GM21737 (cell line): ENCODE results near the gene NUDT11.
"Not testable (repeated sequence)": the region's sequence is repeated elsewhere in the genome, so short reads cannot be mapped to it uniquely, and the experiment has no call there.

ENCODE experiments used
- ATAC-seq: cut with Tn5 transposase; IDR thresholded peaks from one replicate; pipeline ENCODE4 v1.9.1; 2021; ENCODE audit warnings: mild to moderate bottlenecking, moderate library complexity; ENCODE audit not compliant: unreplicated experiment

Gene NUDT11

DNA sequence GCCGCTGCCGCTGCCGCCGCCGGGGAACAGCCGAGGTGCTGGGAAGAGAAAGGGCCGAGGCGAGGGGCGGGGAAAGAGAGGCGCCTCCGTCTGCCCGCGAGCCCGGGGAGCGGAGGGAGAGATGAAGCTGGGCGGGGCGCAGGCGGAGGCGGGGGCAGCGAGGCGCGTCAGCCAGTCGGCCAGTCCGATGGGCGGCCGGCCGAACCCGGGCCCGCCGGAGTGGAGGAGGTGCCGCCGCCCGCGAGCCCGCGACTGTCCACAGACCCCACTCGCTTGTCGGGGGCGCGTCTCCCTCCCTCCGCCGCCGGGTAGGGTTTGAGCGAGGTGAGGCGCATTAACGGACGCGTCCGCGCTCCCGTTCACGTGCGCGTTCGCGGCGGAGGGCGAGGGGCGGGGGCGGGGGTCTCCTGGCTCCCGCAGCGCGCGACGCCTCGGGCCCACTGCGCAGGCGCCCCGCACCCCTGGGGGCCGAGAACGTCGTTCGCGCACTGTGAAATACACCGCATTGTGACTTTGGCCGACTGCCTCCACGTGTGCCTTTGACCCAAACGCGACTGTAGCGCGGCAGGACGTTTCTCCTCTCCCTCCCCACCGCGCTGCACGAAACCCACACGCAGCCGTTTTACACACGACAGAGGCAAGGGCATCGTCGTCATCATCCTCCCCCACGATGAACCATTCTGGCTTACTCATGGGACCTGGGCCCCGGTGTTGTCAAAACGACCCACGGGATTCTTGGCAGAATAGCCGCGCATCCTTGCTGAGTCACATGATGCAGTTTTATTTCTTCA lies at the start of gene NUDT11:
TSS of gene NUDT11 (minus strand) at position 92 of the 791 bp plus-strand sequence. CDS start 148 bp downstream, outside the sequence.
- no peak for ATAC-seq

DNA sequence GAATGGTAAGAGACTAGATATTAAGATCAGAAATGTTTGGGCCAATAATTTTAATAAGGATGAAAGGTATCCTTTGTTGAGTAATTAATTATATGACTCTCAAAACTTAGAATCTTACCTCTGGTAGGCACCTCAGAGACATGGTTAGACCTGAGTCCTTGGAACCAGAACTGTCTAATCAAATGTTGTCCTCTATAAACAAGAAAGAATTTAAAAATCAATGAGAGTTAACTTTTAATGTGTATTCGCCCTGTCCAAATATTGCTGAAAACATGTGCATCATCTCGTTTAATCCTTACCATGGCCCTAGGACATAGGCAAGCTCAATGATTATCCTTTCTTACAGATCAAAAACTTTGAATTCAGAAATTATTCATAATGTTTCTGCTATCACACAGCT lies 24.0 kb upstream of the NUDT11 start:
- no peak for ATAC-seq

DNA sequence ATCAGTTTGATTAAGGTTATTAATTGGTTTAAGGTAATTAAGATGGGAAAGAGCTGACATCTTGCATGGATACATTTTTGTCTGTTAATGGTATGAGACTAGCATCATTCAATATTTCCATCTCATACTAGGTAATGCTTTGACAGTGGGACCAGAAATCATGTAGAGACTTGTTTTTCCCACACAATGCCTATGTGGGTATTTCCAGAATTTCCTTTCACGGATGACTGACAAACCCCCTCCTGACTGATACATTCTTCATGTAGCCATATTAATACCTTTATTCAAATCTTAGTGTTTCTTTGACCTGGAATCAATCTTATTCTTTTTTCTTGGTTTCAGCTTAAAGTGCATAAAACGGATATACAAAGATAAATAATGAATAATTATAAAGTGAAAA lies 22.7 kb upstream of the NUDT11 start:
- ATAC-seq, result not testable (repeated sequence)

DNA sequence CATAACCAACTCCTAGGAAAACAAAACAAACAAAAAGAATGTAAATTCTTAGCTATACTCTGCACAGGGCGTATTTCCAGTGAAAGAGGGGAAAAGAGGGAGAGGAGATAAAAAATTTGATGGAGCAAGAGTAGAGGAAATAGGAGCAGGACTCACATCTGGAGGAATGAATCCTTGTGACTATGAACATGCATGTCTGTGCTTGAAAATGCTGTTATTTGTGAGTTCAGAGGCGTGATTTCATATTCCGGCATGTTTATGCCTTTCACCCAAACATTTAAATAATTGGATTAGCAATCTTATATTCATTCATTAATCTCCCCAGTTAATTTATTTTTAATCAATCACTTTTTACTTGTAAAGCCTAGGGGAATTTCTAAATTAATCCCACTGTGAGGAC lies 11.2 kb upstream of the NUDT11 start:
- no peak for ATAC-seq

DNA sequence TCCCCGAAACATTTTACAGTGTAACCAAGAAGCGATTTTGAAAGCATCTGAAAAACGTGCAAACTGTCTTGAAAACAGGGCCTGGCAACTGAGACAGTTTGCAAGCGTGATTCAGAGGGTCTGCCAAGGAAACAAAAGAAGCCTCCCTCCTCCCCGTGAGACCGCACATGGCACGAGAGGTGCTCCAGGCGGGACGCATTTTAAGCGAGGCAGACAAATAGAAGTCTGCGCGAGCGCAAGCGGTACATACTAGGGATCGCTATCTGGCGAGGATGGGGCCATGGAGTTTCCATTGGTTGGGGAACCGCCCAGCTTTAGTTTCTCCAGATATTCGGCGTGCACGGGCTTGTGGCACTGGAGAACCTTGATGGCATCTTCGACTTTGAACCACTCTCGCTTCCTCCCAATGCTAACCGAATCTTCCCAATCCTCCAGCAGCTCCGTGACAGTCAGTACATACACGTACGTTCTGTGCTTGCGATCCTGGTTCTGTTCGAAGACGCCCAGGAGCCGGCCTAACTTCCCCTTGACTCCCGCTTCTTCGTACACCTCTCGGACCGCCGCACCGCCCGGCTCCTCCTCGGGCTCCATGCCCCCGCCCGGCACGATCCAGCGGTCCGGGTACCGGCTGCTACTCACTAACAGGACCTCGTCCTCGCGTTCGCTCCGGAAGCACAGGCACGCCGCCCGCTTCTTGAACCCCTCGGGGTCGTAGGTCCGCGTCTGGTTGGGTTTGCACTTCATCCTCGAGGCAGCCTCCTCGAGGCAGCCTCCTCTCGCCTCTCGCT lies 497 bp downstream of the NUDT11 start:
- not testable (repeated sequence) for ATAC-seq

DNA sequence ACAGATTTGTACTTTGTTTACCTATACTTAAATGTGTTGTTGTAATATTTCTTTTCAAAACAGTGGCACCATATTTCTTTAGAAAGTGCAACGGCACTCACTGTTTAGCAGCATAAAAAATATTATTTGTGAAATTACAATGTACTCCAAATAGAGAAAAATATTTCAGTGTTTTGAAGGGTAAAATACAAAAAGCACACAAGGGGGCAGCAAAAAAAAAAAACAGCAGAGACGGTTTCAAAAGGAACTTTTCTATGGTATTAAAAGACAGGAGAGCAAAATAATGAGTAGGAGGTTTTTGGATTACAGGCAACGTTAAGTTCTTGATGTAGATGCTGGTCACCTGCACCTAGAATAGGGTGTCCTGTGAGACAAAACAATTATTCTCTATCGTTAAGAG lies 2.0 kb downstream of the NUDT11 start:
- no peak for ATAC-seq

DNA sequence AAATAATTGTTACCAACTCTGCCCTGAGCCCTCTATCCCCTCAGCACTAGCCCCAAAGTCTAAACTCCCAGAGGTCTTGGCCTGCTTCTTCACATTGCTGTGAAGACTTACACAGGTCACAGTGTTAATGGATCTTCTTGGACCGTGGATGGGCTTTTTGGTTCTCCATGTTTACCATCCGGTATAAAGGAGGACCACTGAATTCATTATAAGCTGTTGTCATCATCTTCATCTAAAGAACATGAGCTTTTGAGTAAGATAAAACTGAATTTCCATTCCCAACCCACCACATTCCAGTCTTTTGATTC lies 8.5 kb downstream of the NUDT11 start:
- ATAC-seq, result no peak

DNA sequence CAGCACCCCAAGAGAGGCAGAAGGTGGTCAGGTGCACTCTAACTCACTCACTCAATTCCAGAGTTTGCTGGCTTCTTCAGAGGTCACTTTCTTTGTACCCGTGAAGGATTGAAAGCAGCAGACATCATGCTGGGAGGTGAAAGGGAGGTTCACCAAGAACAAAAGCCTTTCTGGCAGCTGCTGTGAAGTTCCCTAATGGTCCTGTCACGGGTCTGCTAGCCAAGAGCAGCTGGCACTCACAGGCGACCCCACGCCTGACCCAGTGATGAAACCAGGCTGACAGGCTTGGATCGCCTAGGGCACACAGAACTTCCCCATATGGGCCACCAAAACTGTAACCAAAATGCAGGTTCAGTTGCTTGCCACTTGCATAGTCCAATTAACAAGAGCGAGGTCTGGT lies 11.8 kb downstream of the NUDT11 start:
- no peak for ATAC-seq

DNA sequence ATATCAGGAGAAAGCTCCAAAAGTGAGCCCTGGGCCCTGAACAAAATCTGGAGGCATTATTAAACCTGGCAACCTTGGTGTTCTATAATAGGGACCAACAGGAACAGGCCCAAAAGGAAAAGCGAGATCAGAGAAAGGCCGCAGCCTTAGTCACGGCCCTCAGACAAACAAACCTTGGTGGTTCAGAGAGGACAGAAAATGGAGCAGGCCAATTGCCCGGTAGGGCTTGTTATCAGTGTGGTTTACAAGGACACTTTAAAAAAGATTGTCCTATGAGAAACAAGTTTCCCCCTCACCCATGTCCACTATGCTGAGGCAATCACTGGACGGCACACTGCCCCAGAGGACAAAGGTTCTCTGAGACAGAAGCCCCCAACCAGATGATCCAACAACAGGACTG lies 14.0 kb downstream of the NUDT11 start:
- ATAC-seq, result not testable (repeated sequence)

DNA sequence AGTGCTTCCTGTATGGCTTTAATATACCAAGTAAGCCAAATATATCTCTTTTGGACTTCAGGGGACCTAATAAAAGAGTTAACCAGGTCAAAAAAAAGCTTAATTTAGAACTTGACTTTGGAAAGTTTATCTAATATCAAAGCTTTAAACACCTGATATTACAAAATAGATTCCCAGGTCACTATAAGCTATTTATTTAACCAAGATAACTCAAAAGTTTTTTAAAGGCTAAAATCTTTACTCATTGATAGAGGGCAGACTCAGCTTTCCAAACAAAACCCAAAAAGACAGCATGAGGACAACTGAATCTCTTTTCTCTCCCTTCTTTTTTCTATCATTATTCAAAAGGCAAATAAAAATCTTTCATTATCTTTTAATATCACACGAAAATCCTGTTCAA lies 19.5 kb downstream of the NUDT11 start:
- ATAC-seq, result no peak

DNA sequence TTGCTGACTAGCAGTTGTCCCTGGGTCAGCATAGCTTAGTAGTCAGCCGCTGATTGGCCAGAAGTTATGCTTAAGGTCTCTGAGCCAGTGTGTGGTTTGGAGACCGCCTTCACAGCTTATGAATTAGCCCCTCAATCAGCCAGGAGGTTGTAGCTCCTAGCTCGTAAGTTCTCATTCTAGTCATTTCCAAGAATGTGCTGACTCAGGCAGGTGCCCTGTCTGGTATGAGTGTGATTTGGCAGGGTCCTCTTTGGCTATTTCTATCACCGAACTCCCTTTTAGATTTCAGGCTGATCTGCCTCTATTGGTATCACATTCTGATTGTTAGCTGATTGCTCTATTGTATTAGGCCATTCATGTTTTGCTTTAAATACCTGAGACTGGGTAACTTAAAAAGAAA lies 33.1 kb downstream of the NUDT11 start:
- ATAC-seq, result no peak

DNA sequence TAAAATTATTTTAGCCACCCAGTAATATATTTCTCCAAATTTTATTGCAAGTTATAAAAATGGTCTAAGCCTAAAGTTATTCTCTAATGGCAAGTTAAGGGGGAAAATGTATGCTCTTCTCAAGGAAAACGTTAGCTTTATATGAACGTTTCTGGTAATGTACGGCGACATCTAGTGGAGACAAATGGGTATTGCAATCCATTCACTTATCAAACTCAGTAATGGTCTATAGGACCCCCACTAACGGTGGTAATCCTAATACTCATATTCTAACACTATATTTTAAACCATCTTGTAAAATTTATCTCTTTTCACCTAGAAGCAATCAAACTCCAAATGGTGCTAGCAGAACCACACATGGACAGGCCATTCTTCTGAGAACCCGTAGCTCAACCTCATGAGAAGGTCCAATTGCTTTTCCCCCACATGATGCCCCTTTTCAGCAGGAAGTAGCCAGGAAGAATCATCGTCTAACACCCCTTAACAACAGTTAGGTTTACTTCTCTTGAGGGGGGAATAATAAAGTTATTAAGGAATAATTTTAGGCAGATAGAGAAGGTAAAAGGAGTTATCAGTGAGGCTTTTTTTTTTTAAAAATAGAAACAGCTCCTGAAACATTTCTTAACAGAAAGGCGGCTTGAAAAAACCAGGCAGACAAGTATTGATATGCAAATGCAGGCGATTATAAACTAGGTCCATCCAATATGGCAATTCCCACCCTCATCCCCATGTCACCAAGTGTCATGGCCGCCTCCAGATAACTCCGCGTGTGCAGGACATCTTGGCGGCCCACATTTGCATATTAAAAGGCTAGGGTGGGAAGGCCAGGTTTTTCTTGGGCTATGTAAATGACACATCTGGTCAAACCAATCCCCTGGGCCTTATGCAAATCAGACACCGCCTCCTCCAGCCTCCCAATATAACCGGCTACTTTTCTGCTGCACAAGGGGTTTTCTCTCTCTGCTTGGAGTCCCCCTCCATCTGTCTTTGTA lies 35.0 kb downstream of the NUDT11 start:
- ATAC-seq, result no peak

DNA sequence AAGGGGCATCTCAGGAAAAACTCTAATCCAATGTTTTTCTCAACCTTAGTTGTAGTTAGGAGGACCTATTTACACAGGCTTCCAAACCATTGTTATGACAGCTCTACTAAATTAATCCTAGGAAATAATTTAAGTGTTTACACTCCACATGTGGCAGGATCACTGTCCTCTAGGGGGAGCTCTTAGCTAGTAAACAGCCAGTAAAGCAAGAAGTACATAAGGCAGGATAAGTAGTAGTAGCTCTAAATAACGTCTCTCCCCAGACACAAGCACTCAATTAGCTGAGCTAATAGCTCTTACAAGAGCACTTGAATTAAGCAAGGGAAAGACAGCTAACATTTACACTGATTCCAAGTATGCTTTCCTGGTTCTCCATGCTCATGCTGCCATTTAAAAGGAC lies 37.3 kb downstream of the NUDT11 start:
- no peak for ATAC-seq

DNA sequence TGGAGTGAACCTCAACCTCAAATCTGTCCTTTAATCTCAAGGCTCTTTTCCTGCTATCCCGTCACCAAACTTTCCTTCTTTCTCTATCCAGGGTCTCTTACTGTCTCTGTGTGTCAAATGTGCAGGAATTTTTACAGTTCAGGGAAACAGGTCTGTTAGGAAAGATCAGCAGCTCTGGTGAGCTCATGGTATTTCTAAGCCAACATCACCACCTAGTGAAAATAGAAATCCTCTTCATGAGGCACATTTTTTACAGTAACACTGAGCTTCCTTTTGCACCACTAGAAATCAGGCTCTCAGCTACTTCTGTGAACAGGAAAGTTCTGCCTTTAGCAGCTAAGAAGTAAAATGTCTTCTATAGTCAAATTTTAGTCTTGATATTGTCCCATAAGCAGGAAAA lies 39.6 kb downstream of the NUDT11 start:
- no peak for ATAC-seq

DNA sequence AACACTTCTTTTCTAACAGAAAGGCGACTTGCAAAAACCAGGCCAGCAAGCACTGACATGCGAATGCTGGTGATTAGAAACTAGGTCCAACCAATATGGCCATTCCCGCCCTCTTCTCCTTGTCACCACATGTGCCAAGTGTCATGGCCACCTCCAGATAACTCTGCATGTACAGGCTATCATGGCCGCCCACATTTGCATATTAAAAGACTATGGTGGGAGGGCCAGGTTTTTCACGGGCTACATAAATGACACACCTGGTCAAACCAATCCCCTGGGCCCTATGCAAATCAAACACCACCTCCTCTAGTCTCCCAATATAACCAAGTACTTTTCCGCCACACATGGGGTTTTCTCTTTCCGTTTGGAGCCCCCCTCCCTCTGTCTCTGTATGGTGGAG lies 40.1 kb downstream of the NUDT11 start:
- ATAC-seq, result no peak

DNA sequence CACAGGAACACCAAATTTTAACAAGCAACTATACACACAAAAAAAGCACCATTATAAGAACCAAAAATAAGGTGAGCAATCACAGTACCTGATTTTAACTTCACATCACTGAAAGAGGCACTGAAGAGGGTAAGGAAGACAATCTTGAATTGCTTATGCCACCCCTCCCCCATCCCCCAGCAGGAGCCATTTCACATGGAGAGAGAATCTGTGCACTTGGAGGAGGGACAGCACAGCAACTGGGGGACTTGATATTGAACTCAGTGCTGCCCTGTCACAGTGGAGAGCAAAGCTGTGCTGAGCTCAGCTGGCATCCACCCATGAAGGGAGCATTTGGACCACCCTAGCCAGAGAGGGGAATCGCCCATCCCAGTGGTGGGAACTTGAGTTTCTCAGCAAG lies 56.0 kb downstream of the NUDT11 start:
- ATAC-seq, result no peak
